MM.1S (cell line): ENCODE measurements around the gene GRK1.

ENCODE experiments used
- CTCF ChIP-seq: fragments of 300-600 bp; sonication (generic); IDR thresholded peaks from 2 replicates; pipeline ENCODE4 v1.5.1; 2016; ENCODE audit warnings: antibody characterized with exemption, low read length, mixed read lengths
- EZH2 ChIP-seq: fragments of 300-600 bp; sonication (generic); optimal IDR thresholded peaks from 2 replicates; pipeline ENCODE3; 2017; ENCODE audit warnings: low read depth, mild to moderate bottlenecking, antibody characterized with exemption, low read length, mixed read lengths
- EZH2phosphoT487 ChIP-seq: fragments of 300-600 bp; sonication (generic); IDR thresholded peaks from 2 replicates; pipeline ENCODE4 v1.6.1; 2018; ENCODE audit warnings: antibody characterized with exemption, low read length

DNA sequence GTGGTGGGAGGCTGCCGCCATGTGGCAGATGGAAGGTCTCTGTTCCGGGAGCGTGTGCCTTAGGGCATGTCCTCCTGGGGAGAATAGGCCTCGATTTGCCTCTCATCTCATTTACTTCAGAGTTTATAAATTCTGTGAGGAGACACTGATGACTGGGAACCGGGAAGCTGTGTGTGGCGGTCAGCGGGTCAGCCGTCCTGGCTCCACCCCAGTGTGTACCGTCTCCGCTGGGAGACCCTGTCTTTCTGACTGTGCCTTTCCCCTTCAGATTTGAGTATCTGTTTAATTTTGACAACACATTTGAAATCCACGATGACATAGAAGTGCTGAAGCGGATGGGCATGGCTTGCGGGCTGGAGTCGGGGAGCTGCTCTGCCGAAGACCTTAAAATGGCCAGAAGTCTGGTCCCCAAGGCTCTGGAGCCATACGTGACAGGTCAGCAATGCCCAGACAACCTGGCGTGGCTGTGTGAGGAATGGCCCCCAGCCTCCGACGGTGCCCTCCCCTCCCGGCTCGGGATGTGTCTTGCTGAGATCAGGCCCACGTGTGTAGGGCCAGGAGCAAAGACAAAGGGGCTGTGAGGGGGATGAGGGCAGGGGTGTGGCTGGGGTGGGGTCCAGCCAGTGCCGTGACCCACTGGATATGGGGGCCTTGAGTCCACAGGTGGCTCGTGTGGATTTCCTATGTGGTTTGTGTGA, 30.6 kb upstream of the GRK1 start:
- no peak for TF ChIP-seq CTCF
- no peak for TF ChIP-seq EZH2
- TF ChIP-seq EZH2phosphoT487, result no peak
